Heart right ventricle (tissue), 16 donors: Measurements from ENCODE around the gene RPRD1B. TPM values are rescaled to one million over a fixed set of nuclear protein-coding genes. Genes with fewer than 3 reads are reported as not detected.

Experiments
- ATAC-seq, 8 donors: fragments of 200-7000 bp; cut with Tn5 transposase; one replicate each; pipeline ENCODE4 v1.9.1; 2020; ENCODE audit warnings: mild to moderate bottlenecking in 8 of 8, moderate library complexity in 8 of 8, moderate number of reproducible peaks in 1 of 8
- DNase-seq, 2 donors: peaks; one replicate each; pipeline ENCODE4 v3.0.0-alpha.2; 2020
- H3K27ac ChIP-seq, 10 donors: fragments of 200-600 bp; sonication (generic) in 2 of 10; one replicate each; pipeline versions ENCODE4 v1.5.0 to v1.8.0; 2020 to 2022; ENCODE audit warnings: mild to moderate bottlenecking in 3 of 10
- H3K27me3 ChIP-seq, 7 donors: fragments of 200-600 bp; one replicate each; pipeline ENCODE4 v1.8.0; 2021 to 2022; ENCODE audit warnings: mild to moderate bottlenecking in 2 of 7
- H3K36me3 ChIP-seq, 9 donors: fragments of 200-600 bp; sonication (generic) in 1 of 9; one replicate each; pipeline versions ENCODE4 v1.5.0 to v1.8.0; 2020 to 2022; ENCODE audit warnings: mild to moderate bottlenecking in 2 of 9
- H3K4me1 ChIP-seq, 9 donors: fragments of 200-600 bp; sonication (generic) in 1 of 9; one replicate each; pipeline versions ENCODE4 v1.5.0 to v1.8.0; 2020 to 2022; ENCODE audit warnings: mild to moderate bottlenecking in 4 of 9
- H3K4me3 ChIP-seq, 10 donors: fragments of 200-600 bp; sonication (generic) in 2 of 10; one replicate each; pipeline versions ENCODE4 v1.5.0 to v1.8.0; 2020 to 2022; ENCODE audit warnings: mild to moderate bottlenecking in 7 of 10, moderate library complexity in 2 of 10
- H3K9me3 ChIP-seq, 11 donors: fragments of 200-600 bp in 10 of 11; sonication (generic) in 2 of 11; one replicate each; pipeline versions ENCODE4 v1.5.0 to v1.8.0; 2013 to 2022; ENCODE audit warnings: mild to moderate bottlenecking in 2 of 11, control low read depth in 1 of 11, moderate library complexity in 1 of 11
- WGBS, 2 donors: extraction: QIAGEN DNeasy Blood & Tissue Kit; methylation state at CpG; one replicate each; pipeline ENCODE4 v1.1.7; 2013; ENCODE audit warnings: inconsistent platforms in 1 of 2; 5-methylcytosine and 5-hydroxymethylcytosine counted together
- intact Hi-C, 10 donors: fragments of 100-400 bp; cut with DNase I; formaldehyde crosslinking; loops; one replicate each; pipeline versions ENCODE4 v1.11.1 to v1.14.2; 2022
- polyA plus RNA-seq, 2 donors: library from polyadenylated mRNA; stranded (reverse); fragments of 200-250 nt; gene quantifications; one replicate each; pipeline ENCODE4 v1.2.3, GENCODE V29; 2013
- total RNA-seq, 10 donors: library from RNA; stranded (reverse); fragmentation: NEBNext Ultra II Directional in 3 of 10; extraction: Animal tissue kit (Norgen Biotek cat#: 25700) in 3 of 10; gene quantifications; one replicate each; pipeline versions ENCODE4 v1.2.1 to v1.2.4, GENCODE V29; 2021 to 2023
- TF ChIP-seq, protein P1 (sequence below), 9 donors: fragments of 200-600 bp; sonication (generic) in 2 of 9; IDR thresholded peaks; one replicate each; pipeline versions ENCODE4 v1.5.0 to v1.8.0; 2021 to 2022; ENCODE audit warnings: antibody characterized with exemption in 9 of 9, mild to moderate bottlenecking in 5 of 9, moderate library complexity in 1 of 9
- donor health status: Arrhythmogenic right ventricular cardiomyopathy.
- donor health status: ischemic (EF 13 %, LVEDD 7.1; RV severe dilation, severe dysfunction).
- donor health status: healthy with polysubstance abuse.
- donor health status: DM: no; HTN: yes; CAD: no.
- donor health status: DM: no; HTN: no; CAD: no.
- donor health status: ischemic (EF 25% LVEDD 6.9; RV normal size, moderate dysfunction).
- donor health status: ischemic (EF 25% LVEDD 5.7; RV mildly dilated, moderate dysfunction).
- donor health status: healthy.
- donor health status: DM: yes; HTN: yes; CAD: no.
- donor health status: Ischemic cardiomyopathy.
- donor health status: ischemic (EF 35%, LVEDD 5.7; RV mildly dilated, moderate dysfunction).
- donor health status: nonischemic (EF 11% LVEDD 7.7; RV severe dilation, severe dysfunction).
- donor health status: DM: yes; HTN: yes; CAD: no.
- donor health status: PGD.
- donor health status: ischemic (EF 29% LVEDD 5.4; RV normal size, mild dysfunction).
- donor health status: nonischemic (EF 23%, LVEDD 6.1; RV moderate dilation, normal function).

The RPRD1B gene
- total and polyA plus RNA-seq, 12 donors, result 10.4 to 78.1 (median 47.3) TPM

- DNase-seq (no peak), ATAC-seq (no peak)
- intact Hi-C loops, result loop anchor here (2.0 to 10.0 kb wide), 12 partner anchors 87 to 429 kb away; partner anchors contain the start of genes VSTM2L (in 2 of the 10) and TGM2 (in 1 of the 10)
- no peaks in the 10 kb centered on the region for H3K27me3 ChIP-seq
- peak overlapping the region; percentile 61 to 88 (median 80) for H3K27ac ChIP-seq
- peaks cover 0 to 68% (median 13%) of the 10 kb centered on the region in 9 donors for H3K36me3 ChIP-seq
- peaks cover 42 to 88% (median 71%) of the 10 kb centered on the region in 9 donors for H3K4me1 ChIP-seq
- H3K4me3 ChIP-seq, result no peak overlapping the region
- no peaks in the 10 kb centered on the region for H3K9me3 ChIP-seq
- TF ChIP-seq, protein P1, sequence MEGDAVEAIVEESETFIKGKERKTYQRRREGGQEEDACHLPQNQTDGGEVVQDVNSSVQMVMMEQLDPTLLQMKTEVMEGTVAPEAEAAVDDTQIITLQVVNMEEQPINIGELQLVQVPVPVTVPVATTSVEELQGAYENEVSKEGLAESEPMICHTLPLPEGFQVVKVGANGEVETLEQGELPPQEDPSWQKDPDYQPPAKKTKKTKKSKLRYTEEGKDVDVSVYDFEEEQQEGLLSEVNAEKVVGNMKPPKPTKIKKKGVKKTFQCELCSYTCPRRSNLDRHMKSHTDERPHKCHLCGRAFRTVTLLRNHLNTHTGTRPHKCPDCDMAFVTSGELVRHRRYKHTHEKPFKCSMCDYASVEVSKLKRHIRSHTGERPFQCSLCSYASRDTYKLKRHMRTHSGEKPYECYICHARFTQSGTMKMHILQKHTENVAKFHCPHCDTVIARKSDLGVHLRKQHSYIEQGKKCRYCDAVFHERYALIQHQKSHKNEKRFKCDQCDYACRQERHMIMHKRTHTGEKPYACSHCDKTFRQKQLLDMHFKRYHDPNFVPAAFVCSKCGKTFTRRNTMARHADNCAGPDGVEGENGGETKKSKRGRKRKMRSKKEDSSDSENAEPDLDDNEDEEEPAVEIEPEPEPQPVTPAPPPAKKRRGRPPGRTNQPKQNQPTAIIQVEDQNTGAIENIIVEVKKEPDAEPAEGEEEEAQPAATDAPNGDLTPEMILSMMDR (IDR thresholded peaks at IDR 0.05), result no peak
- 51 to 53% methylated on average over 4 of the region's 4 CpGs for WGBS, 2 donors
Measured at GRCh38 chr20:37991157-37991866, 42.2 kb upstream of the RPRD1B start.

GRCh38 chr20:37991908-37992307, 41.6 kb upstream of the RPRD1B start:
- WGBS, 2 donors, result 91 to 95% methylated on average over 4 of the region's 4 CpGs

GRCh38 chr20:37992802-37993409, 40.6 kb upstream of the RPRD1B start:
- 39 to 50% methylated on average over 5 of the region's 5 CpGs for WGBS, 2 donors
- Histone ChIP-seq H3K36me3 (peaks cover 0 to 77% (median 19%) of the 10 kb centered on the region in 9 donors), H3K27me3 (no peaks in the 10 kb centered on the region), H3K4me3 (no peak overlapping the region), H3K27ac (peak overlapping the region in 9 of 10 donors; percentile 62 to 88 (median 81)), H3K4me1 (peaks cover 30 to 78% (median 56%) of the 10 kb centered on the region in 9 donors), H3K9me3 (no peaks in the 10 kb centered on the region)
- TF ChIP-seq, protein P1 (IDR thresholded peaks at IDR 0.05), result peak; percentile 52 to 78 (median 70)
- peak; percentile 26 to 72 for DNase-seq
- intact Hi-C loops, result loop anchor here (2.0 to 10.0 kb wide), 12 partner anchors 88 to 431 kb away; partner anchors contain the start of genes VSTM2L (in 3 of the 10) and TGM2 (in 1 of the 10)
- ATAC-seq, result peak; percentile 59 to 83 (median 78)

More at GRCh38 chr20:37991908-37992307, 41.6 kb upstream of the RPRD1B start:
- no peaks in the 10 kb centered on the region for H3K9me3 ChIP-seq
- H3K27me3 ChIP-seq, result no peaks in the 10 kb centered on the region
- TF ChIP-seq, protein P1 (IDR thresholded peaks at IDR 0.05), result no peak
- H3K36me3 ChIP-seq, result peaks cover 0 to 69% (median 13%) of the 10 kb centered on the region in 9 donors
- ATAC-seq (no peak), DNase-seq (no peak)
- peak overlapping the region; percentile 61 to 88 (median 80) for H3K27ac ChIP-seq
- H3K4me3 ChIP-seq, result no peak overlapping the region
- intact Hi-C loops, result loop anchor here (2.0 to 10.0 kb wide), 13 partner anchors 87 to 430 kb away; partner anchors contain the start of genes VSTM2L (in 3 of the 10) and TGM2 (in 1 of the 10)
- H3K4me1 ChIP-seq, result peaks cover 38 to 87% (median 66%) of the 10 kb centered on the region in 9 donors

DNA sequence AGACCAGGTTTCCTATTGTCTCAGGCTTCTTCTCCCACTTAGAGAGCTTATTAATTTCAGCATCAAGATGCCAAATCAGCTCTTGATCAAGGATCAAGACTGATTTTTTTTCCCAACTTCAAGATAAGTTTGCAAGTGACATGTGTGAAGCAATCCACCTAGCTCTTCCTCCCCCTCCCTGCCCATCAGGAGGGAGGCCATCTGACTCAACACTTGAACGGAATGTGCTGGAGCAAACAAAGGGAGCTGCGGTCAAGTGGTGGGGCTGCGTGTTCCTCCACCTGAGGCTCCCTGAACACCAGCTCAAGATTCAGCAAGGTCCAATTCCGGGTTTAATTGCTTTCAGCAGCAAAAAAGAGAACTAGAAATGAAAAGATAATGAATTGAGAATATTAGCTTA, 39.0 kb upstream of the RPRD1B start:
- Histone ChIP-seq H3K4me1 (peaks cover 19 to 62% (median 46%) of the 10 kb centered on the region in 9 donors), H3K36me3 (peaks cover 0 to 83% (median 36%) of the 10 kb centered on the region in 9 donors), H3K27me3 (no peaks in the 10 kb centered on the region), H3K4me3 (no peak overlapping the region), H3K27ac (peak overlapping the region in 2 of 10 donors; percentile 3 to 15), H3K9me3 (no peaks in the 10 kb centered on the region)
- 72 to 76% methylated on average over 4 of the region's 4 CpGs for WGBS, 2 donors
- intact Hi-C loops, result loop anchor here (5.0 to 10.0 kb wide), 11 partner anchors 90 to 432 kb away; partner anchors contain the start of genes VSTM2L (in 2 of the 10) and TGM2 (in 1 of the 10)
- TF ChIP-seq, protein P1 (IDR thresholded peaks at IDR 0.05), result no peak
- DNase-seq (no peak), ATAC-seq (peak in 2 of 8 donors; percentile 19 to 28)
